ENCODE results near the gene LIMCH1. TPM values are rescaled to one million over a fixed set of nuclear protein-coding genes. Genes with fewer than 3 reads are reported as not detected.

Gene LIMCH1
- total and polyA plus RNA-seq, 2 donors: 18.4 to 93.5 TPM

GRCh38 chr4:41514766-41515481, 23.0 kb upstream of the LIMCH1 start:
- no peaks in the 10 kb centered on the region for H3K36me3 ChIP-seq (ENCODE audit: insufficient read depth)
- H3K4me3 ChIP-seq (ENCODE audit: low read depth, low read length): no peak overlapping the region
- no peaks in the 10 kb centered on the region for H3K4me1 ChIP-seq (ENCODE audit: insufficient read depth)
- WGBS: 88% methylated on average over 14 of the region's 14 CpGs
- DNase-seq (ENCODE audit: extremely low spot score): no peak
- H3K27ac ChIP-seq (ENCODE audit: low read depth): no peak overlapping the region

GRCh38 chr4:41517121-41517520, 20.8 kb upstream of the LIMCH1 start:
- H3K4me3 ChIP-seq (ENCODE audit: low read depth, low read length): no peak overlapping the region
- no peak for DNase-seq (ENCODE audit: extremely low spot score)
- no peak overlapping the region for H3K27ac ChIP-seq (ENCODE audit: low read depth)
- H3K4me1 ChIP-seq (ENCODE audit: insufficient read depth): no peaks in the 10 kb centered on the region
- H3K36me3 ChIP-seq (ENCODE audit: insufficient read depth): no peaks in the 10 kb centered on the region
- 87% methylated on average over 4 of the region's 4 CpGs for WGBS

- H3K36me3 ChIP-seq (ENCODE audit: insufficient read depth): no peaks in the 10 kb centered on the region
- no peak overlapping the region for H3K27ac ChIP-seq (ENCODE audit: low read depth)
- 93% methylated on average over 1 of the region's 1 CpG for WGBS
- H3K4me3 ChIP-seq (ENCODE audit: low read depth, low read length): no peak overlapping the region
- H3K4me1 ChIP-seq (ENCODE audit: insufficient read depth): no peaks in the 10 kb centered on the region
- no peak for DNase-seq (ENCODE audit: extremely low spot score)
Observed at GRCh38 chr4:41517747-41518146, 20.2 kb upstream of the LIMCH1 start.

GRCh38 chr4:41524425-41524824, 13.5 kb upstream of the LIMCH1 start:
- no peaks in the 10 kb centered on the region for H3K4me1 ChIP-seq (ENCODE audit: insufficient read depth)
- no peaks in the 10 kb centered on the region for H3K36me3 ChIP-seq (ENCODE audit: insufficient read depth)
- WGBS: 73% methylated on average over 4 of the region's 4 CpGs
- no peak for DNase-seq (ENCODE audit: extremely low spot score)
- H3K27ac ChIP-seq (ENCODE audit: low read depth): no peak overlapping the region
- H3K4me3 ChIP-seq (ENCODE audit: low read depth, low read length): no peak overlapping the region

- no peak overlapping the region for H3K4me3 ChIP-seq (ENCODE audit: low read depth, low read length)
- DNase-seq (ENCODE audit: extremely low spot score): no peak
- H3K4me1 ChIP-seq (ENCODE audit: insufficient read depth): no peaks in the 10 kb centered on the region
Observed at GRCh38 chr4:41525129-41525528, 12.8 kb upstream of the LIMCH1 start.

GRCh38 chr4:41526628-41527027, 11.3 kb upstream of the LIMCH1 start:
- no peaks in the 10 kb centered on the region for H3K36me3 ChIP-seq (ENCODE audit: insufficient read depth)
- DNase-seq (ENCODE audit: extremely low spot score): no peak
- 95% methylated on average over 2 of the region's 2 CpGs for WGBS

More at GRCh38 chr4:41525129-41525528, 12.8 kb upstream of the LIMCH1 start:
- H3K36me3 ChIP-seq (ENCODE audit: insufficient read depth): no peaks in the 10 kb centered on the region
- H3K27ac ChIP-seq (ENCODE audit: low read depth): no peak overlapping the region
- WGBS: 79% methylated on average over 11 of the region's 11 CpGs

GRCh38 chr4:41528512-41529205, 9.3 kb upstream of the LIMCH1 start:
- H3K27ac ChIP-seq (ENCODE audit: low read depth): no peak overlapping the region
- DNase-seq (ENCODE audit: extremely low spot score): no peak
- 41% methylated on average over 6 of the region's 6 CpGs for WGBS
- no peaks in the 10 kb centered on the region for H3K4me1 ChIP-seq (ENCODE audit: insufficient read depth)
- no peak overlapping the region for H3K4me3 ChIP-seq (ENCODE audit: low read depth, low read length)
- H3K36me3 ChIP-seq (ENCODE audit: insufficient read depth): no peaks in the 10 kb centered on the region

More at GRCh38 chr4:41526628-41527027, 11.3 kb upstream of the LIMCH1 start:
- H3K4me1 ChIP-seq (ENCODE audit: insufficient read depth): no peaks in the 10 kb centered on the region
- no peak overlapping the region for H3K27ac ChIP-seq (ENCODE audit: low read depth)
- H3K4me3 ChIP-seq (ENCODE audit: low read depth, low read length): no peak overlapping the region

GRCh38 chr4:41530741-41531140, 7.2 kb upstream of the LIMCH1 start:
- H3K36me3 ChIP-seq (ENCODE audit: insufficient read depth): no peaks in the 10 kb centered on the region
- WGBS: 92% methylated on average over 5 of the region's 5 CpGs
- no peak overlapping the region for H3K27ac ChIP-seq (ENCODE audit: low read depth)
- H3K4me3 ChIP-seq (ENCODE audit: low read depth, low read length): no peak overlapping the region
- no peak for DNase-seq (ENCODE audit: extremely low spot score)
- no peaks in the 10 kb centered on the region for H3K4me1 ChIP-seq (ENCODE audit: insufficient read depth)

- Histone ChIP-seq H3K27ac (ENCODE audit: low read depth) (no peak overlapping the region), H3K4me1 (ENCODE audit: insufficient read depth) (no peaks in the 10 kb centered on the region), H3K36me3 (ENCODE audit: insufficient read depth) (no peaks in the 10 kb centered on the region), H3K4me3 (ENCODE audit: low read depth, low read length) (no peak overlapping the region)
- 92% methylated on average over 7 of the region's 7 CpGs for WGBS
- DNase-seq (ENCODE audit: extremely low spot score): no peak
Observed at GRCh38 chr4:41532336-41532735, 5.6 kb upstream of the LIMCH1 start.

GRCh38 chr4:41532882-41533281, 5.1 kb upstream of the LIMCH1 start:
- Histone ChIP-seq H3K4me1 (ENCODE audit: insufficient read depth) (no peaks in the 10 kb centered on the region), H3K4me3 (ENCODE audit: low read depth, low read length) (no peak overlapping the region), H3K36me3 (ENCODE audit: insufficient read depth) (no peaks in the 10 kb centered on the region), H3K27ac (ENCODE audit: low read depth) (no peak overlapping the region)
- DNase-seq (ENCODE audit: extremely low spot score): no peak
- 45% methylated on average over 2 of the region's 2 CpGs for WGBS

GRCh38 chr4:41533680-41534079, 4.3 kb upstream of the LIMCH1 start:
- Histone ChIP-seq H3K4me3 (ENCODE audit: low read depth, low read length) (no peak overlapping the region), H3K4me1 (ENCODE audit: insufficient read depth) (no peaks in the 10 kb centered on the region), H3K36me3 (ENCODE audit: insufficient read depth) (no peaks in the 10 kb centered on the region), H3K27ac (ENCODE audit: low read depth) (no peak overlapping the region)
- 86% methylated on average over 3 of the region's 3 CpGs for WGBS
- DNase-seq (ENCODE audit: extremely low spot score): no peak

- Histone ChIP-seq H3K4me3 (ENCODE audit: low read depth, low read length) (no peak overlapping the region), H3K4me1 (ENCODE audit: insufficient read depth) (no peaks in the 10 kb centered on the region), H3K27ac (ENCODE audit: low read depth) (no peak overlapping the region), H3K36me3 (ENCODE audit: insufficient read depth) (no peaks in the 10 kb centered on the region)
- DNase-seq (ENCODE audit: extremely low spot score): no peak
Observed at GRCh38 chr4:41534404-41534803, 3.6 kb upstream of the LIMCH1 start.

- Histone ChIP-seq H3K36me3 (ENCODE audit: insufficient read depth) (no peaks in the 10 kb centered on the region), H3K4me1 (ENCODE audit: insufficient read depth) (no peaks in the 10 kb centered on the region), H3K4me3 (ENCODE audit: low read depth, low read length) (no peak overlapping the region), H3K27ac (ENCODE audit: low read depth) (no peak overlapping the region)
- DNase-seq (ENCODE audit: extremely low spot score): no peak
- 50% methylated on average over 6 of the region's 6 CpGs for WGBS
Observed at GRCh38 chr4:41535911-41536371, 2.0 kb upstream of the LIMCH1 start.

- Histone ChIP-seq H3K4me3 (ENCODE audit: low read depth, low read length) (no peak overlapping the region), H3K27ac (ENCODE audit: low read depth) (no peak overlapping the region), H3K36me3 (ENCODE audit: insufficient read depth) (no peaks in the 10 kb centered on the region), H3K4me1 (ENCODE audit: insufficient read depth) (peaks cover 1% of the 10 kb centered on the region)
- 64% methylated on average over 1 of the region's 1 CpG for WGBS
- DNase-seq (ENCODE audit: extremely low spot score): no peak
Observed at GRCh38 chr4:41537292-41537890, 566 bp upstream of the LIMCH1 start.

All from urinary bladder (tissue), 4 donors.